NCI-H1694 (cell line): ENCODE results near the gene MYEF2.

Experiments
- DNase-seq: peaks from one replicate; lab custom pipeline; 2025; lab: John Stamatoyannopoulos, UW

The MYEF2 gene

GRCh38 chr15:48144889-48145288 lies 33.2 kb downstream of the MYEF2 start:
- no peak for DNase-seq

GRCh38 chr15:48143856-48144255 lies 34.2 kb downstream of the MYEF2 start:
- no peak for DNase-seq

GRCh38 chr15:48132874-48133273 lies 45.2 kb downstream of the MYEF2 start:
- DNase-seq = no peak

GRCh38 chr15:48131324-48131723 lies 46.8 kb downstream of the MYEF2 start:
- no peak for DNase-seq

GRCh38 chr15:48126667-48127355 lies 51.3 kb downstream of the MYEF2 start:
- no peak for DNase-seq

GRCh38 chr15:48121849-48122248 lies 56.2 kb downstream of the MYEF2 start:
- no peak for DNase-seq

GRCh38 chr15:48120745-48121144 lies 57.4 kb downstream of the MYEF2 start, which contains the start of gene SLC24A5:
Gene SLC24A5 (plus strand): TSS chr15:48120990. CDS start chr15:48121045, 55 bp downstream.
- DNase-seq = no peak

- no peak for DNase-seq
Measured at GRCh38 chr15:48119277-48119676, 58.8 kb downstream of the MYEF2 start.

GRCh38 chr15:48112242-48112641 lies 65.9 kb downstream of the MYEF2 start:
- DNase-seq = peak; percentile 56

GRCh38 chr15:48109856-48110531 lies 68.1 kb downstream of the MYEF2 start:
- DNase-seq = no peak

- DNase-seq = no peak
Measured at GRCh38 chr15:48109212-48109611, 68.9 kb downstream of the MYEF2 start.

GRCh38 chr15:48105936-48106335 lies 72.2 kb downstream of the MYEF2 start:
- DNase-seq = no peak

GRCh38 chr15:48103647-48104046 lies 74.4 kb downstream of the MYEF2 start:
- DNase-seq = no peak

- DNase-seq = no peak
Measured at GRCh38 chr15:48102167-48102566, 75.9 kb downstream of the MYEF2 start.

GRCh38 chr15:48101376-48101961 lies 76.6 kb downstream of the MYEF2 start:
- DNase-seq = no peak

GRCh38 chr15:48097264-48097663 lies 80.8 kb downstream of the MYEF2 start:
- DNase-seq = no peak

GRCh38 chr15:48096813-48097212 lies 81.3 kb downstream of the MYEF2 start:
- no peak for DNase-seq

- DNase-seq = no peak
Measured at GRCh38 chr15:48096355-48096786, 81.7 kb downstream of the MYEF2 start.

- DNase-seq = no peak
Measured at GRCh38 chr15:48091522-48091921, 86.6 kb downstream of the MYEF2 start.

- DNase-seq = no peak
Measured at GRCh38 chr15:48090666-48091065, 87.4 kb downstream of the MYEF2 start.

GRCh38 chr15:48090115-48090514 lies 88.0 kb downstream of the MYEF2 start:
- no peak for DNase-seq

- no peak for DNase-seq
Measured at GRCh38 chr15:48089702-48090101, 88.4 kb downstream of the MYEF2 start.

GRCh38 chr15:48087844-48088243 lies 90.3 kb downstream of the MYEF2 start:
- no peak for DNase-seq
